HFFc6 (cell line): Measurements from ENCODE around the gene CD300LD. TPM values are rescaled to one million over a fixed set of nuclear protein-coding genes. Genes with fewer than 3 reads are reported as not detected.

Source experiments
- DNase-seq: peaks from one replicate; pipeline ENCODE4 v3.0.0-alpha.2; 2018
- H3K27ac Mint-ChIP-seq: 2 replicates; pipeline ENCODE4 v1.8.0; 2020; ENCODE audit warnings: mild to moderate bottlenecking, mixed read lengths
- H3K27me3 Mint-ChIP-seq: 2 replicates; pipeline ENCODE4 v1.8.0; 2021; ENCODE audit warnings: mild to moderate bottlenecking, moderate library complexity, mixed read lengths; ENCODE audit not compliant: insufficient read depth
- H3K36me3 Mint-ChIP-seq: 2 replicates; pipeline ENCODE4 v1.8.0; 2021; ENCODE audit warnings: low read depth, mixed read lengths
- H3K4me1 Mint-ChIP-seq: 2 replicates; pipeline ENCODE4 v1.8.0; 2020; ENCODE audit warnings: low read depth, mixed read lengths
- H3K4me3 Mint-ChIP-seq: 2 replicates; pipeline ENCODE4 v1.8.0; 2020; ENCODE audit warnings: mild to moderate bottlenecking, moderate library complexity, mixed read lengths
- H3K9me3 Mint-ChIP-seq: 2 replicates; pipeline ENCODE4 v1.8.0; 2020; ENCODE audit warnings: mild to moderate bottlenecking, mixed read lengths
- CTCF ChIP-seq: fragments of 200-600 bp; sonication (generic); IDR thresholded peaks from 2 replicates; pipeline ENCODE4 v1.5.0; 2021; ENCODE audit warnings: antibody characterized with exemption, mild to moderate bottlenecking
- total RNA-seq, 6 experiments: library from RNA; stranded (reverse); fragmentation: NEBNext Ultra II Directional; extraction: Animal tissue kit (Norgen Biotek cat#: 25700); gene quantifications; 2 replicates in 1 of 6; 3 replicates in 5 of 6; pipeline ENCODE4 v1.2.3, GENCODE V29; 2021

Gene CD300LD
- total RNA-seq, 6 experiments from 2014 or later = not detected

GRCh38 chr17:74595037-74595750, 3.1 kb upstream of the CD300LD start:
- H3K4me3 Mint-ChIP-seq = no peak overlapping the region
- H3K9me3 Mint-ChIP-seq = peaks cover 55% of the 10 kb centered on the region
- no peaks in the 10 kb centered on the region; the same call in 1 of the 2 replicates for H3K36me3 Mint-ChIP-seq
- H3K27me3 Mint-ChIP-seq = peaks cover 5% of the 10 kb centered on the region; the same call in 1 of the 2 replicates
- H3K4me1 Mint-ChIP-seq = no peaks in the 10 kb centered on the region
- DNase-seq = no peak
- TF ChIP-seq CTCF = no peak
- H3K27ac Mint-ChIP-seq = no peak overlapping the region

DNA sequence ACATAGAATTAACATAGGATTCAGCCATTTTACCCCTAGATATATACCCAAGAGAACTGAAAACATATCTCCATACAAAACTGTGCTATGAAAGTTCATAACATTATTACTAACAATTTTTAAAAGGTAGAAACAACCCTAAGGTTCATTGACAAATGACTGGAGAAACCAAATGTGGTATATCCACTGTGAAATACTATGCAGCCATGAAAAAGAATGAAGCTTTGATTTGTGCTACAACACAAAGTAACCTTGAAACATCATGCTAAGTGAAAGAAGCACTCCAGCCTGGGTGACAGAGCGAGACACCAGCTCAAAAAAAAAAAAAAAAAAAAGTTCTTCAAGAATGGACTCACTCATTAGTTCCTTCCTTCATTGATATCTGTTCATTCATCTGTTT, 580 bp downstream of the CD300LD start:
- Mint-ChIP-seq H3K27ac (no peak overlapping the region), H3K4me3 (no peak overlapping the region), H3K27me3 (no peaks in the 10 kb centered on the region), H3K36me3 (no peaks in the 10 kb centered on the region; the same call in 1 of the 2 replicates), H3K4me1 (no peaks in the 10 kb centered on the region), H3K9me3 (peaks cover 66% of the 10 kb centered on the region)
- DNase-seq = no peak
- no peak for TF ChIP-seq CTCF

GRCh38 chr17:74585711-74586110, 6.4 kb downstream of the CD300LD start:
- no peak for DNase-seq
- Mint-ChIP-seq H3K9me3 (peaks cover 49% of the 10 kb centered on the region), H3K36me3 (peaks cover 4% of the 10 kb centered on the region; the same call in 1 of the 2 replicates), H3K4me1 (no peaks in the 10 kb centered on the region), H3K4me3 (no peak overlapping the region), H3K27me3 (no peaks in the 10 kb centered on the region), H3K27ac (no peak overlapping the region)
- no peak for TF ChIP-seq CTCF

- Mint-ChIP-seq H3K27me3 (no peaks in the 10 kb centered on the region), H3K4me3 (no peak overlapping the region), H3K27ac (no peak overlapping the region), H3K9me3 (peaks cover 46% of the 10 kb centered on the region), H3K36me3 (peaks cover 9% of the 10 kb centered on the region; the same call in 1 of the 2 replicates), H3K4me1 (no peaks in the 10 kb centered on the region)
- no peak for DNase-seq
- no peak for TF ChIP-seq CTCF
Observed at GRCh38 chr17:74584292-74585060, 7.6 kb downstream of the CD300LD start.

- no peaks in the 10 kb centered on the region for H3K4me1 Mint-ChIP-seq
Observed at GRCh38 chr17:74582633-74583032, 9.4 kb downstream of the CD300LD start.

More at GRCh38 chr17:74582633-74583032, 9.4 kb downstream of the CD300LD start:
- Mint-ChIP-seq H3K36me3 (peaks cover 13% of the 10 kb centered on the region; the same call in 1 of the 2 replicates), H3K27ac (no peak overlapping the region), H3K4me3 (no peak overlapping the region), H3K9me3 (peaks cover 45% of the 10 kb centered on the region), H3K27me3 (no peaks in the 10 kb centered on the region)
- no peak for DNase-seq
- no peak for TF ChIP-seq CTCF
